ENCODE data around the gene PRDM8.

DNA sequence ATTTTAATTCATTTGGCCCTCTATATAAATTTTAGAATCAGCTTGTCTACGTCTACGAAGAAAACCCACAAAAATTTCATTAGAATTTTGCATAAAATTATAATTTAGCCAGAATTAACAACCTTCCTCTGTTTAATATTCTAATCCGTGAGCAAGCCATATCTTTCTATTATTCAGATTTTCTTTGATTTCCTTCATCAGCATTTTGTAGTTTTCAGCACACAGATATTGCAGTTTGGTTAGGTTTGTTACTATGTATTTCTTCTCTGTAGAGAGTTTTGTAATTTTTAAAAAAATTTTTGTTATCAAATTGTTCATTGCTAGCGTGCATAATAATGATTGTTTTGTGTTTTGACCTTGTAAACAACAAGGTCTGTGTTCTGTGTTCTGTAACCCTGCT is 34.9 kb upstream of the PRDM8 start:
- TF ChIP-seq POLR2A (IDR thresholded peaks at IDR 0.05) (no peak), CTCF (IDR thresholded peaks at IDR 0.05) (no peak), EP300 (IDR thresholded peaks at IDR 0.05) (no peak), POLR2AphosphoS5 (IDR thresholded peaks at IDR 0.05) (no peak)
